22Rv1 (cell line): ENCODE results near the gene MT1F.

Experiments used
- ZFX ChIP-seq: fragments of 450-650 bp; IDR thresholded peaks from 2 replicates; pipeline ENCODE4 v1.6.1; 2017; ENCODE audit warnings: antibody characterized with exemption, borderline replicate concordance
- TF ChIP-seq, protein P1 (sequence below): fragments of 450-650 bp; IDR thresholded peaks from 2 replicates; pipeline ENCODE4 v1.5.1; 2017; ENCODE audit warnings: mild to moderate bottlenecking

DNA sequence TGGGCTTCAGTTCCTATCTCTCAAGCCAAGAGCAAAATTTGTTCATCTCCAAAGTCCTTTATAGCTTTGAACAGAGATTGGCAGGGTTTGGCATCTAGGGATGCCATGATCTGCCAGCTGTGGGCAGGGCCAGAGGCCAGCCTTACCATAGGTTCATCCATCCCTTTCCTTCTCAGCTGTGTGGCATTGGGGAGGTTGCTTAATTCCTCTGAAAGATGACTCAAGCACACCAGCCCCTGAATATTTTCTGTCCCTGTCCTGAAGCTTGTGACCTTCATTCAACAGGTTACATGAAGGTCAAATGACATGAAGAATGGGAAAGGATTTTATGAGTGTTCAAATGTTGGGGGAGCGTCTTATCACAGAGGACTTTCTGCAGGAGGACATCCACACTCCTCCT is 6.7 kb downstream of the MT1F start:
- TF ChIP-seq, protein P1, sequence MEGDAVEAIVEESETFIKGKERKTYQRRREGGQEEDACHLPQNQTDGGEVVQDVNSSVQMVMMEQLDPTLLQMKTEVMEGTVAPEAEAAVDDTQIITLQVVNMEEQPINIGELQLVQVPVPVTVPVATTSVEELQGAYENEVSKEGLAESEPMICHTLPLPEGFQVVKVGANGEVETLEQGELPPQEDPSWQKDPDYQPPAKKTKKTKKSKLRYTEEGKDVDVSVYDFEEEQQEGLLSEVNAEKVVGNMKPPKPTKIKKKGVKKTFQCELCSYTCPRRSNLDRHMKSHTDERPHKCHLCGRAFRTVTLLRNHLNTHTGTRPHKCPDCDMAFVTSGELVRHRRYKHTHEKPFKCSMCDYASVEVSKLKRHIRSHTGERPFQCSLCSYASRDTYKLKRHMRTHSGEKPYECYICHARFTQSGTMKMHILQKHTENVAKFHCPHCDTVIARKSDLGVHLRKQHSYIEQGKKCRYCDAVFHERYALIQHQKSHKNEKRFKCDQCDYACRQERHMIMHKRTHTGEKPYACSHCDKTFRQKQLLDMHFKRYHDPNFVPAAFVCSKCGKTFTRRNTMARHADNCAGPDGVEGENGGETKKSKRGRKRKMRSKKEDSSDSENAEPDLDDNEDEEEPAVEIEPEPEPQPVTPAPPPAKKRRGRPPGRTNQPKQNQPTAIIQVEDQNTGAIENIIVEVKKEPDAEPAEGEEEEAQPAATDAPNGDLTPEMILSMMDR: no peak
- TF ChIP-seq ZFX: no peak
